HG03521 (cell line): ENCODE measurements around the gene PDXK.

Source experiments
- ATAC-seq: cut with Tn5 transposase; IDR thresholded peaks from one replicate; pipeline ENCODE4 v1.9.1; 2021; ENCODE audit warnings: mild to moderate bottlenecking, moderate library complexity; ENCODE audit not compliant: unreplicated experiment

PDXK gene

DNA sequence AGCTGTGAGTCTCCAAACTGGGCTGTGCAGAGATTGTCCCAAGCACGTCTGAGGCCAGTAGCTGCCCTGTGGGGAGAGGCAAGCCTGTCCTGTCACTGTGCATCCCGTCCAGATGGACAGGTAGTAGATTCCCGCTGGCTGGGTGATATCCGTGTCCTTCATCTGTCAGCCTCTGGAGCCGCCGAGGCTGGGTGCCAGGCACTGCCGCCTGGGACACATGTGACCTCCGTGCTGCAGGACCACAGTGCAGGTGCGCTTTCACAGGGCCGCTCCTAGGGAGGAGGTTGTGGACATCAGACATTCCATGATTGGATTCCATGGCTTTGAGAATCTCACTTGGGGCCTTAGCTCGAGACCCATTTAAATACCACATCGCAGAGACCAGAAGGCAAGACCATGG is 4.7 kb downstream of the PDXK start:
- no peak for ATAC-seq

DNA sequence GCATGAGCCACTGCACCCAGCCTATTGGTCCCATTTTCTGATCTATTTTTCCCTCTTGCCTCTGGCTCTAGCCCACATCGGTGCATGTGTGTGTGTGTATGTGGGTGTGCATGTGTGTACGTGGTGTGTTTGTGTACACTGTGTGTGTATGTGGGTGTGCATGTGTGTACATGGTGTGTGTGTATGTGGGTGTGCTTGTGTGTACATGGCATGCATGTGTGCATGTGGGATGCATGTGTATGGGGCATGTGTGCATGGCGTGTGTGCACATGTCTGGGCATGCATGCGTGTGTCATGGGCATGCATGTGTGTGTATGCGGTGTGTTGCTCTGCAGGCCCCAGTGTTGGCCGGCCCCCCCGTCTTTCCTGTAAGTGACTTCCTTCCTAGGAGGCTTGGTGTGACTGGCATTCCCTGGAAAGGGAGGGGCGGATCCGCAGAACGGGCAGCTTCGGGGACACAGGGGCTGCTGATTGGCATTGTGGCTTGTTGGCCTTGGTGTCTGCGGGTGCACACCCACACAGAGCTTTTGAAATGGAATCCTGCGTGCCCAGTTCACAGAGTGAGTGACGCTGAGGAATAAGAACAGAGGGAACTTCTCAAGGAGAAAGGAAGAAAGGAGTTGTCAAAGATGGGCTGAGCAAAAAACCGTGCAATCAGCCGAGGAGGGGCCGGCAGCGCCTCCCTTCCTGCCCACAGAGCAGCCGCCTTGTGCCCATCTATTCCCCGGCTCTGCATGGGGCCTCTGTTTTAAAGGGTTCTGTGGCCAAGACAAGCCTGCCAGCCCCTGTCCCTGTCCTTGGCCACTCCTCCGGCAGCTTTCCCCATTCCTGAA is 8.0 kb downstream of the PDXK start:
- no peak for ATAC-seq

GRCh38 chr21:43727519-43728153 is 8.7 kb downstream of the PDXK start:
- ATAC-seq = no peak

DNA sequence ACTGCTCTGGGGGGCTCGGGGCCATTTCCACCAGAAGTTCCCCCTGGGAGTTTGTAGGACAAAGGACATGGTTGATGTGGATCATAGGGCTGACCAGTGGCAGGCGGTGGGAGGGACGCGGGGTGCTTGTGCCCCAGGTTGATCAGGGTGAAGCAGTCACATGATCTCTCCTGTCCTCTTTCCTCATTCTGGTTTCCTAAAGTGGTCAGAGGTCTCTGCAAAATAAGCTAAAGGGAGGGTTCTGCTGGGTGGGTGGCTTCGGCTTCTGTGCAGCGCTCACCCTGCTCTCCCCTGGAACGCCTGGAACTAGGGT is 9.2 kb downstream of the PDXK start:
- no peak for ATAC-seq

DNA sequence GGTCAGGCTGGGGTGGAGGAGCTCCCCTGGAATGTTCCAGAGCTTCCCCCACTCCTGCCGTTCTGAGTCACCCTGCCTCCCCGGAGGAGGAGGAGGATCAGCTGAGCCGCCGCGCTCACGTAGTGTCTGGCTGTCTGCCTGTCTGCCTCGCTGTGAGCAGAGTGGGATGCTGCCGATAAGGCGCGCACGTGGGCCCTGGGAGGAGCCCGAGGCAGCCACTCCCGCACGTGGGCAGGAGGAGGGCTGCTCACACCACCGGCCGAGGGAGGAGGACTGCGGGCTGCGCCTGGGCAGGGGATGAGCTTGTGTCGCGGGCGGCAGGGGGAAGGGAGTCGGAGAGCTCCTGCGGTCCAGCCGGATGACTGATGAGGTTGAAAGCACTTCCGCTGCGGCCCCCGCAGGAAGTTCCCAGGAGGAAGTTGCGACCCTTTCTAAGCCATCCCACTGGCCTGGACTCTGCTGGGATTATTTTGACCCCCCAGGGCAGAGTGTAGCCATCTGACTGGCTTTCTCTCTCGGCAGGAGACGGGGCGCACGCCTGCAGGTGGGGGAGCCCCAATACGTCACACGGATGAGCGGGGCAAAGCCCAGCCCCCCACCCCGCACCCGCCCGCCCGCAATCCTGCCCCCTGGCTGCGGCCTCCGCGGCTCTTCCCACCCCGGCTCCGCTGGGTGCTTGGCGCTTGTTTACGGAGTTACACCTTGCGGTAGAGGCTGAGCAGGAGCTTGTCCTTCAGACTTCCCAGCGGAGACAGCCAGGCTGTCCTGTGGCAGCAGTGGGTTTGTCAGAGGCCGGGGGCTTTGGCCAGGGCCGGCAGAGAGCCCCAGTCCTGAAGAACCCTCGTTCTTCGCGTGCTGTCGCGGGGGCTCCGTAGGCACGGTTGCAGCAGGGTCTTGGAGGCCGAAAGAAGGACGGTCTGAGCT is 9.8 kb downstream of the PDXK start:
- ATAC-seq = peak; percentile 69

- no peak for ATAC-seq
Measured at GRCh38 chr21:43731476-43731875, 12.5 kb downstream of the PDXK start.

DNA sequence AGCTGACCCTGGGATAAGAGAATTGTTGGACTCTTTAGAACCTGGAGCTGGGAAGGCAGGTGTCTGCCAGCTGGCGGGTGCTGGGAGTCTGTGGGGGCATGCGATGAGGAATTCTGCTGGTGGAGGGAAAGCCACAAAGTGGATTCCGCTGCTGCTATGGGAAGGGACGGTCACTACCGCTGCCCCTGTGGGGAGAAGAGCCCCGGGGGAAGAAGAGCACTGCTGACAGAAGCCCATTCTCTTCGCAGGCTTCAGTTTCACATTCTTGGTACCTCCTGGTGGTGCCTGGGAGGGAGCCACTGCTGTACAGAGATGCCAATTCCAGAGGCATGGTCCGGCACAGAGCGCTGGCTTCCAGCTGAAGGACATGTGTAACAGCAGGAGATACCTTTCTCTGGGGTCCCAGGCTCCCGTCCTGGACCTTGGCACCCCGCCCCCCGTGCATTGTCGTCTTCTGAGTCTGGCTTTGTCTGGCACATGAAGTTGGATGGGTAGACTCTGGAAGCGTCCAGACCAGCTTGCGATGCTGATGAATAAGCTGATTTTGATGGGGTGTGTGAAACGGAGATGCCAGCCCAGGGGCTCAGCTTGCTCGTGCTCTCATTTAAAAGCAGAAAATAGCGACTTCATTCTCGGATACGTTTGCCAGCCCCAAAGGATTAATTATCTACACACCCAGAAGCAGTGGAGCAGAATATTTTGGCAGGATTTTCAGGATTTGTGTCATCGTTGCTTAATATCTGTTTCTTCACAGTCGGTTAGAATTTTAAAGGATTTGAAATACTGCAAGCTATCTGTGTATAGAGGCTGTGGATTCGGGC is 13.2 kb downstream of the PDXK start:
- ATAC-seq = no peak

GRCh38 chr21:43733060-43733459 is 14.1 kb downstream of the PDXK start:
- ATAC-seq = no peak

GRCh38 chr21:43733529-43734071 is 14.7 kb downstream of the PDXK start:
- no peak for ATAC-seq

DNA sequence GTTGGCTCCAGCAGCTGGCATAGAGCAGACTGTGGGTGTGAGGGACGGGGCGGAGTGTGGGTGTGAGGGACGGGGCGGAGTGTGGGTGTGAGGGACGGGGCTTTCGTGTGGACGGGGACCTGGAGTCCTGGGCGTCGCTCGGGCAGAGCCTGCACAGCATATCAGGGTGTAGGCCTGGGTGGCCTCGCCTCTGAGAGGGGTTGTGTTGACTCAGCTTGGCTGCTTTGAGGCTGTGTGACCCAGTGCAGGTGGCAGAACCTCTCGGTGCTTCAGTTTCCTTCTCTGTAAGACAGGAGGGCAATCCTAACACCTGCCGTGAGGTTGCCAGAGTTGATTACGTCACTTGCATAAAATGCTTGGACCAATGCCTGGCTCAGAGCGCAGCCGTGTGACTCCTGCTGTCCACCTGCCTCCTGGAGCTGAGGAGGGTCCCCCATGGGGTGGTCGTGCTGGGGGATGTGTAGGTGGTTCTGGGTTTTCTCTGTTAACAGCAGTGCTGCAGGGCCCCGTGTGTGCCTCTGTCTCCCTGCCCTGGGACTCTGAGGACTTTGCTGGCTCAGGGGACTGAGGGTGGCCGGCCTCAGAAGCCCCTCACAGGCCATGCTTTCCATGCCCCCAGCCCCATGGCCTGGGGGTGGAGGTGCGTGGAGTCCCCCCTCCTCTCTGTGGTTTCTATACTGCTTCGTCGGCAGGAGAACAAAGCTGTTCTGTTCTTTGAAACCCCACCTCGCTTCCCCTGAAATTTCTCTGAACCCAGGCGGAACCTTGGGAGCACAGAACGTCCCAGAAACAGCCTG is 15.4 kb downstream of the PDXK start:
- no peak for ATAC-seq

DNA sequence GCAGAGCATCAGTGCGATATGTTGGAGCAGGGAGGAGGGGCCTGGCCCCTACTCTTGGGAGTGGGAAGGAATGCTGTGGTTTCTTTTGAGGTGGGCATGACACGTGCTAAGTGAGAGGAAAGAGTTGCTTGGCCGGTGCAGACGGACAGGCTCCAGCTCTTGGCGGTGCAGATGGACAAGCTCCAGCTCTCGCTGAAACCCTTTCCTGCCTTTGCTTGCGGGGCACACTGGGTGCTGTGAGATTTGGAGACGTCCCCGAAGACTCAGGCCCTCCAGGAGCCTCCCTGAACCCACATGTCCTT is 15.9 kb downstream of the PDXK start:
- ATAC-seq = no peak

DNA sequence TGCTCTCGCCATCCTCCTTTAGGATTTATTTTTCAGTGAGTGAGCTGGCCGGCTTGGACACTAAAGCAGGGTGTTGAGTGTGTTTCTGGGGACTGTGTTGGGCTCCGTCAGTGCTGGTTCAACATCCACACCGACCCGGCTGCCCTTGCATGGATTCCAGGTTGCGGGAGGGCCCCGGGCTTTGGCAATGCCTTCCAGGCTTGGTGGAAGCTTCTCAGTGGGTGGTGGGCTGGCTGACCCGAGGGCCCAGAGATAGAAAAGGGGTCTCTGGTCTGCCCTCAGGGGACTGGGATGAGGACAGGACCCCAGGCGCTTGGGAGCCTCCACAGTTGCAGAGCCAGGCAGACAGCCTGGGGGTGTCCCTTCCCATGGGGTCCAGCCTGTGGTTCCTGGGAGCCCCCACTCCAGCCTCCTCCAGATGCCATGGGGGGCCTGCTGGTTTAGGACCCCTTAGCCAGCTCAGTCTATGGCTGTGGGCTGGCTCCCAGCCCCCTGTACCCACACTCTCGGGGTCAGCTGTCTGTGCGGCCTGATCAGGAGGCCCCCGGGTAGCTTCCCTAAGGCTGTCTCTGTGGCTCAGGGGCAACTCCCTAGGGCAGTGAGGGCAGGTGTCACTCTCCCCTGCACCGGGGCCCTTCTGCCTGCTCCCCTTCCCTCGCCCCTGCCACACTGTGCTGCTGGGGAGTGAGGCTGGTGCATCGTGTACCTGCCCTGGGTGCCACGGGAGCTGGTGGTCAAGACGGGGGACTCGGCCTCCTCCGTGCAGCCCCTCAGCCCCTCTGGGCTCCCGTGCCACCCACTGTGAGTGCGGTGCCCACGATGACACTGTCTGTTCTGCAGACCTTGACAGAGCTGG is 16.5 kb downstream of the PDXK start:
- ATAC-seq = no peak

- ATAC-seq = no peak
Measured at GRCh38 chr21:43736224-43736883, 17.4 kb downstream of the PDXK start.

- no peak for ATAC-seq
Measured at GRCh38 chr21:43737158-43737950, 18.4 kb downstream of the PDXK start.

GRCh38 chr21:43739621-43740435 is 20.9 kb downstream of the PDXK start:
- no peak for ATAC-seq

- ATAC-seq = no peak
Measured at GRCh38 chr21:43740497-43741156, 21.7 kb downstream of the PDXK start.
